Breast epithelium (tissue), 4 donors: Measurements from ENCODE around the gene TP53AIP1. TPM values are rescaled to one million over a fixed set of nuclear protein-coding genes. Genes with fewer than 3 reads are reported as not detected.

Experiments used
- DNase-seq, 2 donors: peaks; one replicate each; pipeline ENCODE4 v3.0.0-alpha.2; 2019; ENCODE audit warnings: low spot score in 2 of 2
- H3K27ac ChIP-seq, 2 donors: fragments of 200-600 bp; sonication (generic) in 1 of 2; one replicate each; pipeline ENCODE4 v1.5.1; 2016 to 2019; ENCODE audit warnings: mild to moderate bottlenecking in 1 of 2
- H3K27me3 ChIP-seq, 2 donors: fragments of 200-600 bp; sonication (generic) in 1 of 2; one replicate each; pipeline versions ENCODE4 v1.5.1 to v1.6.0; 2017 to 2019; ENCODE audit warnings: control low read depth in 1 of 2, mild to moderate bottlenecking in 1 of 2
- H3K36me3 ChIP-seq: fragments of 200-600 bp; one replicate; pipeline ENCODE4 v1.5.1; 2019
- H3K4me1 ChIP-seq, 2 donors: fragments of 200-600 bp; sonication (generic); one replicate each; pipeline ENCODE4 v1.5.1; 2016 to 2019; ENCODE audit warnings: control low read depth in 1 of 2
- H3K4me3 ChIP-seq, 3 donors: fragments of 200-600 bp; sonication (generic); 1 replicate in 2 of 3; 2 replicates in 1 of 3; pipeline ENCODE4 v1.5.1; 2016 to 2019; ENCODE audit warnings: mild to moderate bottlenecking in 3 of 3, moderate library complexity in 2 of 3
- H3K9me3 ChIP-seq, 2 donors: fragments of 200-600 bp; sonication (generic) in 1 of 2; one replicate each; pipeline ENCODE4 v1.5.1; 2016 to 2019; ENCODE audit warnings: control low read depth in 1 of 2
- CTCF ChIP-seq, 3 donors: fragments of 450-650 bp; IDR thresholded peaks; one replicate each; pipeline ENCODE4 v1.5.1; 2016 to 2017; ENCODE audit warnings: antibody characterized with exemption in 3 of 3, mild to moderate bottlenecking in 3 of 3, moderate library complexity in 3 of 3
- POLR2A ChIP-seq: fragments of 450-650 bp; IDR thresholded peaks from one replicate; pipeline ENCODE4 v1.6.1; 2016; ENCODE audit warnings: antibody characterized with exemption, mild to moderate bottlenecking, moderate library complexity
- POLR2AphosphoS5 ChIP-seq, 3 donors: sonication (generic); formaldehyde crosslinking; IDR thresholded peaks; one replicate each; pipeline ENCODE4 v1.6.1; 2017; ENCODE audit warnings: antibody characterized with exemption in 3 of 3
- intact Hi-C: fragments of 100-400 bp; cut with DNase I; formaldehyde crosslinking; loops from one replicate; pipeline ENCODE4 v1.15.1; 2023; ENCODE audit warnings: low total_unique reads
- total RNA-seq, 3 donors: library from RNA; depleted of rRNA; stranded (reverse); fragments of >200 nt; gene quantifications; one replicate each; pipeline ENCODE4 v1.1.0, GENCODE V29; 2016

The TP53AIP1 gene
- under 1 TPM; 0.16 to 0.59 (median 0.33) TPM for total RNA-seq

GRCh38 chr11:128942817-128943427 is at the start of gene TP53AIP1:
Gene TP53AIP1, minus strand, starts transcription at chr11:128942871. Its CDS starts 5,053 bp downstream, at chr11:128937818.
- intact Hi-C loops = loop anchor here (5.0 kb wide), 1 partner anchor 1156 kb away; no protein-coding TSS in a partner anchor
- Histone ChIP-seq H3K4me1 (no peaks in the 10 kb centered on the region), H3K4me3 (no peak within 1 kb of the TSS), H3K27ac (peak within 1 kb of the TSS; percentile 76 to 80), H3K36me3 (no peaks in the 10 kb centered on the region), H3K9me3 (no peaks in the 10 kb centered on the region), H3K27me3 (peaks cover 0 to 28% of the 10 kb centered on the region in 2 donors)
- DNase-seq = no peak
- no peak for TF ChIP-seq CTCF (IDR thresholded peaks at IDR 0.05)

GRCh38 chr11:128988242-128988970 is 45.7 kb upstream of the TP53AIP1 start:
- Histone ChIP-seq H3K36me3 (no peaks in the 10 kb centered on the region), H3K9me3 (no peaks in the 10 kb centered on the region), H3K4me1 (no peaks in the 10 kb centered on the region), H3K27me3 (no peaks in the 10 kb centered on the region), H3K4me3 (no peak overlapping the region), H3K27ac (no peak overlapping the region)
- intact Hi-C loops = no loop called here
- DNase-seq = no peak
- TF ChIP-seq POLR2A (no peak), POLR2AphosphoS5 (IDR thresholded peaks at IDR 0.05) (no peak)

- TF ChIP-seq CTCF (IDR thresholded peaks at IDR 0.05) = no peak
- no peak for TF ChIP-seq POLR2AphosphoS5 (IDR thresholded peaks at IDR 0.05)
- no peak for TF ChIP-seq POLR2A
- no peaks in the 10 kb centered on the region for H3K36me3 ChIP-seq
- intact Hi-C loops = no loop called here
- H3K9me3 ChIP-seq = no peaks in the 10 kb centered on the region
- no peaks in the 10 kb centered on the region for H3K4me1 ChIP-seq
- no peaks in the 10 kb centered on the region for H3K27me3 ChIP-seq
- H3K27ac ChIP-seq = peak overlapping the region in 1 of 2 donors; percentile 39
- no peak for DNase-seq
- no peak overlapping the region for H3K4me3 ChIP-seq
Measured at GRCh38 chr11:128985880-128986279, 43.2 kb upstream of the TP53AIP1 start.

- TF ChIP-seq POLR2AphosphoS5 (IDR thresholded peaks at IDR 0.05) (no peak), CTCF (IDR thresholded peaks at IDR 0.05) (no peak), POLR2A (no peak)
- Histone ChIP-seq H3K27ac (no peak overlapping the region), H3K4me1 (no peaks in the 10 kb centered on the region), H3K27me3 (no peaks in the 10 kb centered on the region), H3K4me3 (no peak overlapping the region), H3K36me3 (peaks cover 6% of the 10 kb centered on the region), H3K9me3 (no peaks in the 10 kb centered on the region)
- DNase-seq = no peak
- intact Hi-C loops = no loop called here
Measured at GRCh38 chr11:128983023-128983422, 40.4 kb upstream of the TP53AIP1 start.

GRCh38 chr11:128981254-128981653 is 38.6 kb upstream of the TP53AIP1 start:
- H3K9me3 ChIP-seq = no peaks in the 10 kb centered on the region
- H3K27ac ChIP-seq = no peak overlapping the region
- no peak overlapping the region for H3K4me3 ChIP-seq
- H3K36me3 ChIP-seq = peaks cover 6% of the 10 kb centered on the region
- TF ChIP-seq POLR2AphosphoS5 (IDR thresholded peaks at IDR 0.05) (no peak), POLR2A (no peak), CTCF (IDR thresholded peaks at IDR 0.05) (no peak)
- H3K4me1 ChIP-seq = no peaks in the 10 kb centered on the region
- DNase-seq = no peak
- no peaks in the 10 kb centered on the region for H3K27me3 ChIP-seq
- intact Hi-C loops = no loop called here
